ENCODE measurements around the gene PRKCH.
"Not testable (repeated sequence)": the region's sequence is repeated elsewhere in the genome, so short reads cannot be mapped to it uniquely, and the experiment has no call there.

PRKCH gene

GRCh38 chr14:61304688-61305087 lies 16.7 kb upstream of the PRKCH start:
- TF ChIP-seq CTCF (IDR thresholded peaks at IDR 0.05; ENCODE audit: low read depth, low read length), result no peak
- no peak for DNase-seq (ENCODE audit: extremely low read depth, low read depth)

DNA sequence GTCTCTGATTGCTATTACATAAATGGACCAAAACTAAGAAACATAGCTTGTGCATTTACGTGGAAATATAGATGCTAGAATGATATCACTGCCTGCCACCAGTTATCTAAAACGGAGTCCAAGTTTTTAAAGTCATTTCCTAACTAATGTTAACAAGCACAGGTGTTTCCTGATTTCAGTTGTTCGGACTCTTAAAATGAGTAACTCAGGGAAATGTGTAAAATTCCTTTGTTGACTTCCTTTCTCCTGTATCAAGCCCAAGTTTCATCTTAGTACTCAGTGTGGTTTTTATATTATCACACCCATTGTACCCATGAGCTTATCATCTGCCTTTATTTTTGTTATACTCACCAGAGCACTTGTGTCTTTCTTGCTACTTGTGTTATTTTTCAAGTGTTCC lies 13.2 kb upstream of the PRKCH start:
- DNase-seq (ENCODE audit: extremely low read depth, low read depth), result no peak
- no peak for TF ChIP-seq CTCF (IDR thresholded peaks at IDR 0.05; ENCODE audit: low read depth, low read length)

DNA sequence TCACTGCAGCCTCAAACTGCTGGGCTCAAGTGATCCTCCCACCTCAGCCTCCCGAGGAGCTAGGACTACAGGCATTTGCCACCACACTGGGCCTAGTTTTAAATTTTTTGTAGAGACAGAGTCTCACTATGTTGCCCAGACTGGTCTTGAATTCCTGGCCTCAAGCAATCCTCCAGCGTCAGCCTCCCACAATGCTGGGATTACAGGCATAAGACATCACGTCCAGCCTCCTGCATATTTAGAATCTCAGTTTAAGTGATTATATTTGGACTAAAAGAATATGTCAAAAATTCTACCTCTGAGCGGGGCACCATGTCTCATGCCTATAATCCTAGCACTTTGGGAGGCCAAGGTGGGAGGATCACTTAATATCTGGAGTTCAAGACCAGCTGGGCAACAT lies 12.7 kb upstream of the PRKCH start:
- not testable (repeated sequence) for DNase-seq (ENCODE audit: extremely low read depth, low read depth)

- no peak for TF ChIP-seq CTCF (IDR thresholded peaks at IDR 0.05; ENCODE audit: low read depth, low read length)
- no peak for DNase-seq (ENCODE audit: extremely low read depth, low read depth)
These were observed 6.1 kb upstream of the PRKCH start for GRCh38 chr14:61315313-61315712.

DNA sequence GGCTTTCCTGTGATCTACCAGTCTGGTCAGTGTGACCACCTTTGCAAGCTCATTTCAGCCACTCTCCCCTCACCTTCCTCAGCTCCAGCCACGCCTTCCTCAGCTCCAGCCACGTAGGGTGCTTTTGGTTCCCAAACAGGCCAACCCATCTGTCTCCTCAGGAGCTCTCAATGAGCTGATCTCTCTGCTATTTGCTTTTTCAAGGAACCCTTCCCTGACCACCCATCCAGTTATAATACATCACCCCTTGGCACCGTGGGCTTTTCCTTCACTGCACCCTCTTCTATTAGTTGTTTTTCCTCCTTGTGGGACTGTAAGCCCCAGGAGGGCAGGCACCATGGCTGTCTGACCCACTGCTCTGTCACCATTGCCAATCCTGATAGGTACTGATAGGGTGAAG lies 2.3 kb upstream of the PRKCH start:
- DNase-seq (ENCODE audit: extremely low read depth, low read depth), result no peak
- no peak for TF ChIP-seq CTCF (IDR thresholded peaks at IDR 0.05; ENCODE audit: low read depth, low read length)

GRCh38 chr14:61319706-61320105 lies 1.7 kb upstream of the PRKCH start:
- TF ChIP-seq CTCF (IDR thresholded peaks at IDR 0.05; ENCODE audit: low read depth, low read length), result no peak
- DNase-seq (ENCODE audit: extremely low read depth, low read depth), result no peak

DNA sequence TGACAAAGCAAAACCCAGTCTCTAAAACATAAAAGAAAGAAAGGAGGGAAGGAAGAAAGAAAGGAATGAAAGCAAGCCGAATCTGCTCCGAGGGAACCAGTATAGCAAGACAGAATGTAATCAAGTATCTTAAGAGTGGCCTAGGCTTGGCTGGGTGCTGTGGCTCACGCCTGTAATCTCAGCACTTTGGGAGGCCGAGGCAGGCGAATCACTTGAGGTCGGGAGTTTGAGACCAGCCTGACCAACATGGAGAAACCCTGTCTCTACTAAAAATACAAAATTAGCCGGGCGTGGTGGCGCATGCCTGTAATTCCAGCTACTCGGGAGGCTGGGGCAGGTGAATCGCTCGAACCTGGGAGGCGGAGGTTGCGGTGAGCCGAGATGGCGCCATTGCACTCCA lies 1.2 kb upstream of the PRKCH start:
- not testable (repeated sequence) for DNase-seq (ENCODE audit: extremely low read depth, low read depth)

DNA sequence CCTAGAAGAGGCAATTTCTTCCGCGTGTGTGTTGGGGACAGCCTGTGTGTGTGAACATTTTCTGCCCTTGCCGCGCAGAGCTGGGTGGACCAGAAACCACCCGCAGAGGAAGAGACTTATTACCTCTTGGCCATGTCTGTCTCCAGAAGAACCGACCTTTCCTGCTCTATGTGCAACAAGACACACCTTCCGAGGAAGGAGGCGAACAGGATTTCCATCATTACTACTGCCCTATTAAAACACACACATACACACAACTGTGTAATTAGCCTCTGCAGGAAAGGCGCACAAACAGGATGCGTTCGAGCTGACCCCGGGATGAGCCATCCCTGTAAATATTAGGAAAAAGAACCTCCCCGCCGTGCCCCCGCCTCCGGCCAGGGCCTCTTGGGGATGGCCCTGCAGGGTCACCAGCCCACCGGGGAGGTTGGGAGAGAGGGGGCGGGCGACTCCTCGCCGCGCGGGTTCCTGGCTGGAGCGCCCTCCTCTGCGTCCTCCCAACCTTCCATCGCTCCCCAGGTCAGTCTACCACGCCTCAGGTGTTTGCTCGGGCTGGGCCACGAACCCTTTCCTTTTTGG lies 484 bp upstream of the PRKCH start:
- DNase-seq (ENCODE audit: extremely low read depth, low read depth), result no peak

More for the DNA sequence above, 484 bp upstream of the PRKCH start:
- TF ChIP-seq CTCF (IDR thresholded peaks at IDR 0.05; ENCODE audit: low read depth, low read length), result no peak

Measured in AG09319 (cell line).